NCI-H187 treated with DMSO at 0.1 percent for 48 hours (cell line): Measurements from ENCODE around the gene PROCA1.
"Not testable (repeated sequence)": the region's sequence is repeated elsewhere in the genome, so short reads cannot be mapped to it uniquely, and the experiment has no call there.

Experiments used
- DNase-seq: peaks from one replicate; lab custom pipeline; 2025; lab: John Stamatoyannopoulos, UW

Gene PROCA1

DNA sequence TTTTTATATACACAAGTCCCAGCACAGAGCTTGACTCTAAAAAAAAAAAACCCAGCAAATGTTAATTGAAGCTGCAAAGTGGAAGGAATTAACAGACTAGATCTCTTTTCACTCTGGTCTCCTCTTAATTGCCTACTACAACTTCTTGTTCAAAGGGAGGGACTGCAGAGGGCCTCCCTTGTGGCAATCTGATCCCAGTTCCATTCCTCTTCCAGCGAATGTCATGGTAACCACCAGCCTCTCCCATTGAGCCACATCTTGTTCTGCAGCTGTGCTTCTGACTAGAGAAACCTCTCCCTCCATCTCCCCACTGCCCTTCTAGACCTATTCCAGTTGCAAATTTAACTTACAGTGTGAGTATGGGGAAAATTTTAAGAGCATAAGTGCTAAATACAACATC, 43.8 kb downstream of the PROCA1 start:
- no peak for DNase-seq

DNA sequence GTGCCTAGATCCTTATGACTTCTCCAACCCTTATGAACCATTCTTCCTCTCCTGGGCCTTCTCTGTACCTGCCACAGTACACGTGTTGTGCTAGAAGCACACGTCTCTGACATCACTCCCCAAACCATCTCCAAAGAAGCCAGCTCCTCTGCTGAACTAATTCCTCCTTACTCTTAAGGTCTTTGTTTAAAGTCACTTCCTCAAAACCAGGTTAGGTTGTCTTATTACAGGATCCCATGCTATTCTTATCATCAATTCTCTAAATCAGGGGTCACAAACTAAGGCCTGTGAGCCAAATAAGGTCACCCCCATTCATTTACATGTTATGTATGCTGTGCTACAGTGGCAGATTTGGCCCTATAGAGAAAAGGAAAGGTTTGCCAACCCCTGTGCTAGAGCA, 45.7 kb downstream of the PROCA1 start:
- DNase-seq: no peak

GRCh38 chr17:28663723-28664122, 48.0 kb downstream of the PROCA1 start:
- DNase-seq: no peak

DNA sequence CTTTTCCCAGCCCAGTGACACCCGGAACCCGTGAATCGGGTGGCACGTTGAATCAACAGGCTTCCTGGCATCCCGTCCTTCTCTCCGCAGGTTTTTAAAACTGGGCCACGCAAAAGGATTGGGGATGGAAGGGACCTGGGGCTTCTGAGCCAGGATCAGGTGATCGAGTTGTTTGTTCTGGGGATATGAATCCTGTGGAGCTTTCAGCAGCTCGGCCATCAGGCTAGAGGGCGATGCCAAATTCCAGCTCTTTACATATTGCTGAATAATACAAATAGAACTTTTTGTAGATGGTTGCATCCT, 49.2 kb downstream of the PROCA1 start:
- no peak for DNase-seq

DNA sequence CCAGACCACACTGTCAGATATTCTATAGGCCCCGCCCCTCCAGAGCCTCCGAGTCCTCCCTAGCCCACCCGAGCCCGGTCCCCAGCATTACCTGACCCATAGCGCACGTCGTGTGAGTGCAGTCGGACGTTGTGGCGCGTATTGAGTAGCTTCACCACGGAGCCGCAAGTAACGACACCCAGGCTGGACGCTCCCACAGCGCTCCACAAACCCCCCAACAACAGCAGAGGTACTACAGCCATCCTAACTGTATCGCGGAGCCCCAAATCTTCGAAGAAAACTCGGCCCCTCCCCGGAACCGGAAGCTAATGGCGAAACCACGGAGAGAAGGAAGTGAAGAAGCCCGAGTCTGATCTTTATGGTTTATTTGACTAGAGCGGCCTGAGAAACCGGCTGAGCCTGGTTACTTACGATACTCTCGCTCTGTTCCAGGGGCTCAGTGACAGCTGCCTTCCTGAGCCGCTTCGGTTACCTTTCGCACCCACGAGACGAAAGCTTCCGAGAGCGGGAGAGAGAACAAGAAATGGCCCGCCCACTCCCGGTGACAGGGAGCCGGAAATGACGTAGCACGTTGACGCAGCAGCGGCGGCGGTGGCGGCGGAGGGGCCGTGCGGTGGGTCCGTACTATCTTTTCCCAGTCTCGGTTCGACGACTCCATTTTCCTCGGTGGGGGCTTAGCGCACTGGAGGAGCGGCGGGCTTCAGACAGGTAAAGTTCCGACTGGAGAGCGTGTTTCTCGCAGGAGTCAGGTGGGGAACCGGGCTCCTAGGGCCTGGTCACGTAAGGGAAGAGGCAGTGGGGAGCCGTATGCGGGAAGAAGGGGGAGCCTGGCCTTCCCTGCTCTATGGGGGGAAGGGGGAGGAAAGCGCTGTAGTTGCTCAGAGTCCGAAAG, 49.8 kb downstream of the PROCA1 start, which contains the start of the genes SDF2 and SUPT6H:
Gene SDF2 (minus strand): TSS at position 272 of the 892 bp plus-strand sequence. CDS start 30 bp downstream, at position 242.
Gene SUPT6H (plus strand): TSS at position 571 of the 892 bp plus-strand sequence. CDS start 11,197 bp downstream, outside the sequence.
- DNase-seq: peak; percentile 58

DNA sequence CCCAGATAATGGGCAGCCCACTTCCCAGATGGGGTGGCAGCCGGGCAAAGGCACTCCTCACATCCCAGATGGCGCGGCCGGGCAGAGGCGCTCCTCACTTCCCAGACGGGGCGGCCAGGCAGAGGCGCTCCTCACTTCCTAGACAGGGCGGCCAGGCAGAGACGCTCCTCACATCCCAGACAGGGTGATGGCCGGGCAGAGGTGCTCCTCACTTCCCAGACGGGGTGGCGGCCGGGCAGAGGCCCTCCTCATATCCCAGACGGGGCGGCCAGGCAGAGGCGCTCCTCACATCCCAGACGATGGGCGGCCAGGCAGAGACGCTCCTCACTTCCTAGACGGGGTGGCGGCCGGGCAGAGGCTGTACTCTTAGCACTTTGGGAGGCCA, 52.2 kb downstream of the PROCA1 start:
- DNase-seq: not testable (repeated sequence)

DNA sequence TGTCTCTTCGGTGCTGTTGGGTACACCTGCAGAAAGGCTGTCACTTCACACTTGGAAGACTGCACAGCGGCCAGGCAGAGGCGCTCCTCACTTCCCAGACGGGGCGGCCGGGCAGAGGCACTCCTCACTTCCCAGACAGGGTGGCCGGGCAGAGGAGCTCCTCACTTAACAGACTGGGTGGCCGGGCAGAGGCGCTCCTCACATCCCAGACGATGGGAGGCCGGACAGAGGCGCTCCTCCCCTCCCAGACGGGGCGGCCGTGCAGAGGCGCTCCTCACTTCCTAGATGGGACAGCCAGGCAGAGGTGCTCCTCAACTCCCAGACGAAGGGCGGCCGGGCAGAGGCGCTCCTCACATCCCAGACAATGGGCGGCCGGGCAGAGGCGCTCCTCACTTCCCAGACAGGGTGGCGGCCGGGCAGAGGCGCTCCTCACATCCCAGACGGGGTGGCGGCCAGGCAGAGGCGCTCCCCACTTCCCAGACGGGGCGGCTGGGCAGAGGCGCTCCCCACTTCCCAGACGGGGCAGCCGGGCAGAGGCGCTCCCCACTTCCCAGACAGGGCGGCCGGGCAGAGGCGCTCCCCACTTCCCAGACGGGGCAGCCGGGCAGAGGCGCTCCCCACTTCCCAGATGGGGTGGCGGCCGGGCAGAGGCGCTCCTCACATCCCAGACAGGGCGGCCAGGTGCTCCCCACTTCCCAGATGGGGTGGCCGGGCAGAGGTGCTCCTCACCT, 52.8 kb downstream of the PROCA1 start:
- DNase-seq: not testable (repeated sequence)

DNA sequence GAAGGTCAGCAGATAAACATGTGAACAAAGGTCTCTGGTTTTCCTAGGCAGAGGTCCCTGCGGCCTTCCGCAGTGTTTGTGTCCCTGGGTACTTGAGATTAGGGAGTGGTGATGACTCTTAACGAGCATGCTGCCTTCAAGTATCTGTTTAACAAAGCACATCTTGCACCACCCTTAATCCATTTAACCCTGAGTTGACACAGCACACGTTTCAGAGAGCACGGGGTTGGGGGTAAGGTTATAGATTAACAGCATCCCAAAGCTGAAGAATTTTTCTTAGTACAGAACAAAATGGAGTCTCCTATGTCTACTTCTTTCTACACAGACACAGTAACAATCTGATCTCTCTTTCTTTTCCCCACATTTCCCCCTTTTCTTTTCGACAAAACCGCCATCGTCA, 53.3 kb downstream of the PROCA1 start:
- not testable (repeated sequence) for DNase-seq

GRCh38 chr17:28657756-28658155, 53.9 kb downstream of the PROCA1 start:
- no peak for DNase-seq

GRCh38 chr17:28655160-28655559, 56.5 kb downstream of the PROCA1 start:
- no peak for DNase-seq
